CD4-positive, alpha-beta T cell treated with Interleukin-15 for 1 hour (primary cell): ENCODE results near the gene ARHGAP45.
"Not testable (repeated sequence)": the region's sequence is repeated elsewhere in the genome, so short reads cannot be mapped to it uniquely, and the experiment has no call there.

Source experiments
- DNase-seq: peaks from one replicate; pipeline ENCODE4 v3.0.0-alpha.2; 2020

Gene ARHGAP45

DNA sequence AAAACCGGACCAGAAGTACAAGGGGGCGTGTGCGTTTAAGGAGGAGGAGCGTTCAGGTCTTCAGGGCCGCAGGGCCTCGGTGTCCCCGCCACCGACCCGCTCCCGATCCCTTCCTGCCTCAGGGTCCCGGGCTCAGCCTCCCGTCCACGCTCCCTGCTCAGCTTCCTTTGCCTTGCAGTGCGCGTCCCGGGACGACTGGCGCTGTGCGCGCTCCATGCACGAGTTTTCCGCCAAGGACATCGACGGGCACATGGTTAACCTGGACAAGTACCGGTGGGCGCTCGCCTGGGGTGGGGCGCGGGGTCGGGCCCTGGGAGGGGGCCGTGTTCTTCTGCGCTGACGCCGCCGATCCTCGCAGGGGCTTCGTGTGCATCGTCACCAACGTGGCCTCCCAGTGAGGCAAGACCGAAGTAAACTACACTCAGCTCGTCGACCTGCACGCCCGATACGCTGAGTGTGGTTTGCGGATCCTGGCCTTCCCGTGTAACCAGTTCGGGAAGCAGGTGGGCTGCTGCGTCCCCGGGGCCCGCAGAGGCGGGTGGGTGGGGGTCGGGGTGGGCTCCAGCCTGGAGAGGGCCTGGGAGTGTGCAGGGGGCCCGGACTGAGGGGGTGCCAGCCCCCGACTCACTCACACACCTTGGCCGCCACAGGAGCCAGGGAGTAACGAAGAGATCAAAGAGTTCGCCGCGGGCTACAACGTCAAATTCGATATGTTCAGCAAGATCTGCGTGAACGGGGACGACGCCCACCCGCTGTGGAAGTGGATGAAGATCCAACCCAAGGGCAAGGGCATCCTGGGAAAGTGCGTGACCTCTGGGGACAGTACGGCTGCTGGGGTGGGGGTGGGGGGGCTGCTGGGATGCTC lies 38.3 kb downstream of the ARHGAP45 start:
- no peak for DNase-seq

DNA sequence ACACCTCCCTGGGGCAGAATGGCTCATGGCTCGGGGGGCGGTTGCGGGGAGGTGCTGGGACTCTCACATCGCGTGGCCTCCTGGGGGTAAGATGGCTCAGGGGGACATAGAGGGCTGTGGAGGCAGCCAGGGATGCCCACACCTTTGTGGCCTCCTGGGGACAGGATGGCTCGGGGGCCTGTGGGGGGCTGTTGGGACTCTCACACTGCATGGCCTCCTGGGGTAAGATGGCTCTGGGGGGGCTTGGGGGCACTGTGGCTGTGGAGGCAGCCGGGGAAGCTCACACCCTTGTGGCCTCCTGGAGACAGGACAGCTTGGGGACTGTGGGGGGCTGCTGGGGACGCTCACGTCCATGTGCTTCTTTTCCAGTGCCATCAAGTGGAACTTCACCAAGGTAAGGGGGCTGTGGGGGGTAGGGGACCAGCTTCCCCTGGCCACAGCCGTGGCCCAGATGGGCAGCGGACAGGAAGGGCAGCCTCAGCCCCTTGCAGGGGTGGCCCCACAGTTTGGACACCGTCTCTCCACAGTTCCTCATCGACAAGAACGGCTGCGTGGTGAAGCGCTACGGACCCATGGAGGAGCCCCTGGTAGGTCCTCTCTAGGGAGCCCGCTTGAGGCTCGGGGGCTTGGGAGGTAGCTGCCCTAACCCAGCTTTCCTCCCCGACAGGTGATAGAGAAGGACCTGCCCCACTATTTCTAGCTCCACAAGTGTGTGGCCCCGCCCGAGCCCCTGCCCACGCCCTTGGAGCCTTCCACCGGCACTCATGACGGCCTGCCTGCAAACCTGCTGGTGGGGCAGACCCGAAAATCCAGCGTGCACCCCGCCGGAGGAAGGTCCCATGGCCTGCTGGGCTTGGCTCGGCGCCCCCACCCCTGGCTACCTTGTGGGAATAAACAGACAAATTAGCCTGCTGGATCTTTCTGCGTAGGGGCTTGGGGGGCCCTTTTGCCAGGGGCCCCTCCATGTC lies 39.2 kb downstream of the ARHGAP45 start:
- DNase-seq, result no peak

DNA sequence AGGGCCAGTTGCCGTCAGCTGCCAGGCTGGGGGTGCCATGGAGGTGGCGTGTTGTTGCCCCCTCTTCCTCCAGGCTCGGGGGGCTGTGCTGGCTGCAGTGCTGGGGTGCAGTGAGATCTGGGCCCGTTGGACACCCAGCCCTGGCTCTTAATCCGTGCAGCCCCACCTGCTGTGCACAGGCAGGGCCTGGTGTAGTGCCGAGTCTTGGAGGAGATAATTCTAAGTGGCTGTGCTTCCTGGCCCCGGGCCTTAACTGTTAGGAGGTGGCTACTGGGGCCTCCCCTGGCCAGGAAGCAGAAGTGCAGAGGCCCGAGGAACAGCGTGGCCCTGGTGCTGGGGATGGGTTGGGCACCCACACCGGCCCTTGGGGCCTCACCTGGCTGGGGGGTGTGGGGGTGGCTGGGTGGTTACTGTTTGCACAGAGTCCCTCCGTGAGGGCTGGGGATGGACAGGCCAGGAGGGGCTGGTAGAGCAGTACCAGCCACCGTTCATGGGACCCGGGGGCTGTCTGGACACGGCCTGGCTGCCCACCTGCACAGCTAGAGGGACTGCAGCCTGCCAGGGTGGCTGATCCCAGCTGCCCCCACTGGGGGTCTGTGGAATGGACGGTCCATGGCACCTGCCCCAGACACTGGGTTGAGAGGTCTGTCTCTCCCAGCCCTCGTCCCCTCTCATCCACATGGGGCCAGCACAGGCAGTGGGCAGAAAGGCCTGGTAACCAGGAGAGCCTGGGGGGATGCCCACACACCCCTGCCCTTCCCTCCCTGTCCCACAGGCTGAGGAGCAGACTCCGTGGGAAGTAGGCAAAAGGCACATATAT lies 40.1 kb downstream of the ARHGAP45 start:
- DNase-seq, result no peak

DNA sequence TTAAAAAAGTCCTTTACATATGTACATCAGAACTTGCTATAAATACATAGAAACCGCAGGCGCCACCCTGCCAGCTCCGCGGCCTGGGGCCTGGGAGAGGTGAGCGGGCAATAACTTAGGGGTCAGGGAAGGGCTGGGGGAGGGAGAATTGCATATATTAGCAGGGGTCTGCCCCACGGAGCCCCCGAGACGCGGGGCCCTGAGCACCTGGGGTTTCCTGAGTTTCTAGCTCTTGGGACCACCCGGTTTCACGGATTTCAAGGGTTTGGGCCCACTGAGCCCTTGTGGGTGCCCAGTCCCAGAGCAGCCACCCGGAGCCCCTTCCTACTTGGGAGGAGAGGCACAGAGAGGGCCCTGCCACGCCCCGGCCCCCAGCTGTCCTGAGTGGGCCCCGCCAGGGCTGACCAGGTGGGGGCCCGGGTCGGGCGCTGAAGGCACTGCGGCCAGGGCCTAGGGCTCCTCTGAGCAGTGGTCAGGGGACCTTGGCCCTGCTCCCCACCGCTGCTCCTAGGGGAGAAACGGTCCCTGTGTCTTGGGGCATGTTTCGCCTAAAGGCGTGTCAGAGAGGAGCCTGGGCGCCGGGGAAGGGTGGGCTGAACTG lies 40.8 kb downstream of the ARHGAP45 start:
- no peak for DNase-seq

DNA sequence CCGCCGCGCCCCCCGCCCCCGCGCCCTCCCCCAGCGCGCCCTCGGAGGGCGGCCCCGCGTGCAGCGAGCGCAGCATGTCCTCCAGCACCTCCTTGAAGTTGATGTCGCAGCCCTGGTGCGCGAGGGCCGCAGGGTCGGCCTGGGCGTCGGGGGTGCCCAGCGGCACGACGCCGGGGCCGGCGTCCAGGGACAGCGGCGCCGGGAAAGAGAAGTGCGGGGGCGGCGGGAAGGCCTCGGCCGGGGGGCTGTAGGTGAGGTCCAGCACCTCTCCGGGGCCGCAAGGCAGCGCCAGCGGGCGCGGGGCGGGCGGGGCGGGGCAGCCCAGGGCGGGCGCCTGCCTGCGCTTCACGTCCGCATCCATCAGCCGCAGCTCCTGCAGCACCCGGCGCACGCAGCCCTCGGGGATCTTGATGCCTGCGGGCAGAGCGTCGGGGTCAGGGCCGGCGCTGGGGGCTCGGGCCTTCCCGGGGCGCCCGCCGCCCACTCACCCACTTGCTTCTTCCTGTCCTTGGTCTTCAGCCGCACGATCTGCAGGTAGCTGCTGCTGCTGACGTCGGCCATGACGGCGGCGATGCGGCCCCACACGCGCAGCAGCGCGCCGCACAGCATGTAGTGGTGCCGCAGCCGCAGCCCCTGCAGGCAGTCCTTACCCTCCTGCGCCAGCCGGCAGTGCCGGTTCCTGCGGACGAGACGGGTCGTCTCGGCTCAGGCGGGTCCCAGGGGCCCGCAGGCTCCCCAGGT lies 41.5 kb downstream of the ARHGAP45 start:
- DNase-seq, result no peak

DNA sequence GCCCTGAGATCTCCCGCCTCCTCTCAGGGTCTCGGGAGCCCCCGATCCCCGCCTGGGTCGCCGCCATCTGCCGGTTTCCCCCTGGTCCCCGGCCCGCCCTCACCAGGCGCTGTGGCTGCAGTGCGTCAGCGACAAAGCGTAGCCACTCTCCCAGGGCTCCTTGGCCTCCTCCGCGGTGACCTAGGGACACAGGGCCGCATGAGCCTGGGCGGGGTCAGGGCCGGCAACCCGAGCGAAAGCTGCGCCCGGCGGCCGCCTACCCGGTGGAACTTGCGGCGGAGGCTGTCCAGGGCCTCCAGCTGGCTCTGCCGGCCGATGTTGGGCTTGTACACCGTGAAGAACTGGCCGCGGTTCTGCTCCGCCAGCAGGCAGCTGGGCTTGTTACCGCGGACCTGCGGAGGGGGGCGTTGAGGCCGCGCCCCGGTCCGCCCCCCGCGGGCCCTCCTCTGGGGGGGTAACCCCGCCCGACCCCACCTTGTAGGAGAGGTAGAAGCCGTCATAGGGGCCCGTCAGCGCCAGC lies 42.1 kb downstream of the ARHGAP45 start:
- DNase-seq, result no peak

DNA sequence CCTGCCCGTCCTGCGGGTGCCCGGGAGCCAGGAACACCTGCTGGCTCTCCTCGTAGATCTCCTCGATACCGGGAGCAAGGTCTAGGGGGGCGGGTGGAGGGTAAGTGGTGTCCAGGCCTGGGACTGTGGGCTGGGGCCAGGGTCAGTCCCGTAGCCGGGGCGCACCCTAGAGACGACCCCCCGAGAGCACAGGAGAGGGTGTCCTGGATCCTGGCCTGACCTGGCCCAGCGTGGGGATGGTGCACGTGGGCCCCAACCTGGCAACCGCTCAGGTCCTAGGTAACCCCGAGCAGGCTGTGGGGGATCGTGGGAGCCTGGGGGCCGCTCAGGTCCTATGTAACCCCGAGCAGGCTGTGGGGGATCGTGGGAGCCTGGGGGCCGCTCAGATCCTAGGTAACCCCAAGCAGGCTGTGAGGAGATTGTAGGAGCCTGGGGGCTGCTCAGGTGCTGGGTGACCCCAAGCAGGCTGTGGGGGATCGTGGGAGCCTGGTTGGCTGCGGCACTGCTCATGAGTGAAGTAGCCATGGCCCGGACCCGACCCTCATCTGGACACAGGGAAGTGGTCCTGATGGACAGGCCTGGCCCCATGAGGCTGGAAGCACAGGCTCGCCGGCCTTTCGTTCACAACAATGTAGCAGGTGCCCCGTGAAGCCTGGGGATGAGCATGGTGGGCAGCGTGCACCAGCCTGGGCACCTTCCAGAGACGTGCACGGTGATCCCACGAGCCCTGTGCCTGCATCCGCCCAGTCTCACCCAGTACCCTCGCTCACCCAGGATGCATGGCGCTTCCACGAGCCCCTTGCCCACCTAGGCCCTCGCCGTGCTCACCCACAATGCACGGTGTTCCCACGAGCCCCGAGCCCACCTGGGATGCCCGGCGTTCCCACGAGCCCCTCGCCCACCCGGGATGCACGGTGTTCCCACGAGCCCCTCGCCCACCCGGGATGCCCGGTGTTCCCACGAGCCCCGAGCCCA lies 43.0 kb downstream of the ARHGAP45 start:
- DNase-seq, result no peak

DNA sequence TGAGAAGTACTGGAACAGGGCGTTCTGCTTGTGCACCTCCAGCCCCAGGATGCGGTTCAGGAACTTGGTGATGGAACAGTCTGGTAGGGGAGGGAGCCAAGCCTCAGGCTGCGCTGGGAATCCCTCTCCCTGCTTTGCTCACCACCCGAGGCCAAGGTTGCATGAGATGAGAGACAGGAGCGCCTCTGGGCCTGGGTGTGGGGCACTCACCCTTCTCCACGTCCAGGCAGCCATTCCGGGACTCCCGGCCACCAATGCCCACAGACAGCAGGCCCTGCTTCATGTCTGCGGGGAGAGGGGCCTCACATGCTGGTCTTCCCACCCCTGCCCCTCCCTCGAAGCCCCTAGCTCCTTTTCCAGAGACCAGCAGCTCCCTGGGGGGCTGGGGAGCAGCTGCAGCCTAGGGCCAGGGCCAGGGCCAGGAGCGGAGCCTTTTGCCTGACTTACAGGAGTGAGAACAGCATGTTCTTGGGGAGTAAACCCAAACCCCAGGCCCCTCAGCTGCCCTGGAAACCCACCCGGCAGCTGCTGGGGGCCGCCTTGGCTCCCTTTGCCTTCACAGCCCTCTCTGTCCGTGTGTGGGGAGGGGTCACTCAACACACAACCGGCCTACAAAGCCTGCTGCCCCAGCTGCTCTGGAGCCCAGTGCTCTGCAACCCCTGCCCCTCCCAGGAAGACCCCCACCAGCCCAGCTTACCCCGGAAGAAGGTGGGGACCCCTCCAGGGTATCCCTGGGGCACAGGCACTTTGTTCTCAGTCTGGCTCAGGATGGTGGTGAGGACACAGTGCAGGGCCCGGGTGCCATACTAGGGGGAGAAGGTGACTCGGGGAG lies 44.1 kb downstream of the ARHGAP45 start:
- no peak for DNase-seq

DNA sequence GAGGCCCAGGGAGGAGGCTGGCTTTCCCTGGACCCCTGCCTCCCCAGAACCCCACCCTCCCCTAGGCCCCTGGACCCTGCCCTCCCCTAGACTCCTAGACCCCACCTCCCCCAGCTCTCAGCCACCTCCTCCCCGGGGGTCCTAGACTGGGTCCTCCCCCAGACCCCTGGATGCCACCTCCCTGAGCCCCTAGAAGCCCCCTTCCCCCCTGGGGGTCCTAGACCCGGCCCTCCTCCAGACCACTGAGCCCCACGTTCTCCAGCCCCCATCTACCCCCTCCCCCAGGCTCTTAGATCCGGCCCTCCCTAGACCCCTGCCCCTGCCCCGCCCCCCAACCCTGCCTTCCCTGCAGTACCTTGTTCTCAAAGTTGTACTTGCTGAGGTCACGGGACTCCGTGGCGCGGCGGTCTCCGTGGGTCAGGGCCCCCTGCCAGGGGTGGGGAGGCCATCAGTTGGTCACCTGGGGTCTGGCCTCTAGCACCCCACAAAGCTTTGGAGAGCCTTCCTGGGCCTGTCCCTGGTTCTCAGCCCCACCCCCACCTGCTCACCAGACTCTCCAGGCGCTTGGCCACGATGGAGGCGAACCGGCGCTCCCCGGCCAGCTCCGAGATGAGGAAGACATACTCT lies 44.8 kb downstream of the ARHGAP45 start:
- DNase-seq, result no peak

DNA sequence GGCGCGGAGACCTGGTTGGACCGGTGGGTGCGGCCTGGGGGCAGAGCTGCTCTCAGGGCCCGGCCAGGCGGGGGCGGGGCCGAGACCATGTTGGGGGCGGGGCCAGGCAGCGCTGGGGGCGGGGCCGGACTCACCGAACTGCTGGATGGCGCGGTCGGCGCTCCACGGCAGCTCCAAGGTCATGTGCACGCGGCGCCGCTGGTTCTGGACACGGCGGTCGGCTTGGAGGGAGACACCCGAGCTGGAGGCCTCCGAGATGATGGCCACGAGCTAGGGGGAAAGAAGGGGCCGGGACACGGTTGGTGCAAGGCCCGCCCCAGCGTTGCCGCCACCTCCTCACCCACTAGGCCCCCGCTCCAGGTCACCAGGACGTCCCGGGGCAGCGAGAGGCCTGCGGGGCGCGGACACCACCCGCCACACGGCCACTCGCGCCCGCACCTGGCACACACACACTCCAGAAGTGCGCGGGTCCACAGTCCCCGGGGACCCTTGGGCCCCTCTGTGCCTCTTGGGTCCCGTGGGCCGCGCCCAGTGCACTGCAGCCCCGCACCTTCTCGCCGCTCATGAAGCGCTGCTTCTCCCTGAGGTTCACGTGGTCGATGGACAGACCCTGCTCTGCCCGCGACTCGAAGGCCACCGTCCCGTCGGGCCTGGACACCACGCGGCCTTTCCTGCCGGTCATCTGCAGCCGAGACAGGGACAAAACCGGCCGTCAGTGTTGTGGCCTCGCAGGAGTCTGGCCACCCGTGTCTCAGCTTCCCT lies 45.5 kb downstream of the ARHGAP45 start:
- DNase-seq, result no peak

DNA sequence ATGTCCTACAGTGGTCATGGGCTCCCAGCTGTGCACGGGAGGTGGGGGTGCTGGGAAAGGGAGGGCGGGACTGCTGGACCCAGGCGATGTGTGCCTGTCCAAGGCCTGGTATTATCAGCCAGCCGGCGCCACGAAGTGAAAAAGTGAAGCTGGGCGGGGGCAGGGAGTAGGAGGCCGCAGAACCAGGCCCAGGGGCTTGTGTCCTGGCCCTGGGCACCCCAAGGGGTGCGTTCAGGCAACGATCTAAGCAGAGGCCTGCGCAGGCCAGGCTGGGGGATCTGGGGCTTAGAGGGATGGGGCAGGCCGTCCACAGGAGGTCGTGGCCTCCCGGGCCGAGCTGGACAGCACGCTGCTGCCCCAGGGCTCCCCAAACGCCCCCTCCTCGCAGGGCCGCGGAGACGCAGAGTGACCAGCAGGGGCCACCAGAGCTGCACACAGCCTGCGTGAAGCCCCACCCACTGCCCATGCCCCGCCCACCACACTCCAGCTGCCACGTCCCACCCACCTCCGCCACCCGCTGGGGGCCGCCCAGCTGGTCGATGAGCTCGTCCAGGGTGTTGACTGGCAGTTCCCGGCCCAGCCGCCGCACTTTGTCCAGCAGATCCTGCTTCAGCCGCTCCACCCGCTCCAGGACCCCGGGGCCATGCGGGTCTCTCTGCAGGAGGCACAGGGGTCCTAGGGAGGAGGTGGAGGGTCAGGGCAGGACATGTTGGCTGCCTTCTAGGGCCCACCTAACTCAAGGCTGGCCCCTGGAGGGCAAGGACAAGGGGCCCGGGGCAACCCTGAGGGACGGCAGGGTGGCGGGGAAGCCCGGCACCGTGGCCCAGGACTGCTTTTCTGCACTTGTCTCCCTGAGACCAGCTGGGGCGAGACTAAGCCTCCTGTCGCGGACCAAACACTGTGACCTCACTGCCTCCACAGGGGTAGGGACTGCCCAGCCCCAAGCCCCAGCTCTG lies 46.3 kb downstream of the ARHGAP45 start:
- DNase-seq, result peak; percentile 89

DNA sequence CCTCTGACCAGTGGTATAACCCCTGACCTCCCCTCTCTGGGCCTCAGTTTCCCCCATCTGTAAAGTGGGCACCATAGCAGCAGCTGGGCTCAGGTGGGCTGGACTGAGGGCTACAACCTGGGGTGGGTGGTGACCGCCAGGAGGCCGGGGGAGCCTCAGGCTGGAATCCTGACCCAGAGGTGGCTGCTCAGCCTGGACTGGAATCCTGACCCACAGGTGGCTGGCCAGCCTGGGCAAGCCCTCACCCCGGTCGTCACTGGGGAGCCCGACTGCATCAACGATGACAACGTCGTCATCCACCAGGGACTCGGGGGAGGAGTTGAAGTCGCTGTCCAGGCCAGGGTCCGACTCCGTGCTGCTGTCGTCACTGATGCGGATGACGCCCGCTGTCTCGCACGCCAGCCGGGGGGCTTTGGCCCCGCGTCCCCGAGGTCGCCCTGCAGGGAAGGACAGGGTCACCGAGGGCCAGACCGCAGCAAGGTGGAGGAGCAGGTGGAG lies 47.1 kb downstream of the ARHGAP45 start:
- DNase-seq, result no peak

DNA sequence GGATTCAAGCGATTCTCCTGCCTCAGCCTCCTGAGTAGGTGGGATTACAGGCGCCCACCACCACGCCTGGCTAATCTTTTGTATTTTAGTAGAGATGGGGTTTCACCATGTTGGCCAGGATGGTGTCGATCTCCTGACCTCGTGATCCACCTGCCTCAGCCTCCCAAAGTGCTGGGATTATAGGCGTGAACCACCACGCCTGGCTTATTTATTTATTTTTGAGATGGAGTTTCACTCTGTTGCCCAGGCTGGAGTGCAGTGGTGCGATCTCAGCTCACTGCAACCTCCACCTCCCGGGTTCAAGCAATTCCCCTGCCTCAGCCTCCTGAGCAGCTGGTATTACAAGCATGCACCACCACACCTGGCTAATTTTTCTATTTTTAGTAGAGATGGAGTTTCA lies 47.8 kb downstream of the ARHGAP45 start:
- not testable (repeated sequence) for DNase-seq

DNA sequence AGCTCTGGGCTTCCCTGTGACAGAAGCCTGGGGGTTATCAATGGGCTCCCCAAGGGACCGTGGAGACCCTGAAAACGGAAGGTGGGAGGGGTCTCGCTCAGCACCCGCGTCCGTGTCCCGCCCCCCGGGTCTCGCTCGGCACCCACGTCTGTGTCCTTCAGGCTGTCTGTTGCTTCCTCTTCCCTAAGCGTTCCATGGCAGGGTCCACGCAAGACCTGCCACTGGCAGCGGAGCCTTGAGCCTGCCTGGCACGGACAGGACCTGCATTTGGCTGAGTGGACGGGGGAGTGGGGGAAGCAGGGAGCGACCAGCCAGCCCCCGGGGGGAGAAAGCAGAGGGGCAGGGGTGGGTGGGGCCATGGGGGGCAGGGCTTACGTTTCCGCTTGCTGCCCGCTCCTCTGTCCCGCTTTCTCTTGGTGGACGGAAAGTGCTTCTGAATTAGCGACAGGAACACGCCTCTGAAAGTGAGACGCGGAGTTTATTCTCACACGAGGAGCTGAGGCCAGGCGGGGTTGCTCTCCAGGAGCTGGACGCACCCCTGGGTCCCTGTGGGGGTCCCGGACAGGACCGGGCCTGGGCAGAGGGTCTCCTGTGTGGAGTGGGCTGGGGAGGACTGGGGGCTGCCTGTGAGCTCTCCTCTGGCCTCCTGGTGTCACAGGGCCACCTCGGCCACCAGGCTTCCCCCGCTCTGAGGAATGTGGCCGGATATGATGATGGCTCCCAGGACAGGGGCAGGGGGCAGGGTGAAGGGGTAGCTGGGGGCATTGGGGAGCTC lies 48.9 kb downstream of the ARHGAP45 start:
- no peak for DNase-seq

DNA sequence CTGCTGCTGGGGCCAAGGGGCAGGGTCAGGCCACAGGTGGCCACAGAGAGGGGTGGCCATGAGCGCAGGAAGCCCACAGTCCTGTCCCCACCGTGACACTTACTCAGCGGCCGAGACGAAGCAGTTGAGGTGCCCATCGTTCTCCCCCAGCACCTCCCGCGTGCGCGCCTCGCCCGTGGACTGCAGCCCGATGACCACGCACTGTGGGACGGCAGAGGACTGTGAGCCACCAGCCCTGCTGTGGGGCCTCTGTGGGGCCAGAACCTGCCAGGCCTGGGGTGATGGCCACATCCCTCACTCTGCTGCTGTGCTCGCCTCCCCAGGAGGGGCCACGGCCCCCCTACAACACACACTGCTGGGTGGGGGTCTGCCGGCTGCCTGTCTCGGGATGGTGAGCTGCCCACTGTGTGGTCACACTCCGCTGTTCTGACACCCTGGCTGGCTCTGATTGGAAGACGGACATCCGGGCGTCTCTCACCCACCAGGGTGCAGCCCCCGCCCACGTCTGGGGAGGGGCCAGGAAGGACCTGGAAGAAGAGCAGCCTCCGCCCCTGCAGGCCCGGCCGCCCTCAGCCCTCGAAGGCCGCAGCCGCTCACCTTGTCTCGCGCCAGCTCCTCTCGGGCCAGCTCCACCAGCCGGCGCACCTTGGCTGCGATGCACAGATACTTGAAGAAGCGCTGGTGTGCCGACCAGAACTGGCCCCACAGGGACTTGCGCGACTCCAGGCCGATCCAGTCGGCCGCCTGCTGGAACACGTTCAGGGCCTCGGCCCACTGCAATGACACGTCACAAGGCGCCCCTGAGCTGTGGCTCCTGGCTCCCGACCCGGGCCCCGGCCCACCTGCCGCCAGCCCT lies 50.0 kb downstream of the ARHGAP45 start:
- no peak for DNase-seq
